Memory B cell (primary cell): ENCODE results near the gene CLNK.

Experiments used
- ATAC-seq: fragments of 150-1000 bp; cut with Tn5 transposase; 2 replicates; pipeline ENCODE4 v1.10.0; 2021; ENCODE audit warnings: low read depth, mild to moderate bottlenecking, moderate library complexity
- DNase-seq, 2 donors: peaks; one replicate each; pipeline ENCODE4 v3.0.0; 2022; ENCODE audit warnings: low spot score in 2 of 2
- H3K27ac Mint-ChIP-seq: one replicate; pipeline ENCODE4 v1.8.0; 2022; ENCODE audit warnings: mild to moderate bottlenecking, moderate library complexity, mixed read lengths
- H3K27me3 Mint-ChIP-seq: one replicate; pipeline ENCODE4 v1.8.0; 2022; ENCODE audit warnings: mixed read lengths
- H3K36me3 Mint-ChIP-seq: one replicate; pipeline ENCODE4 v1.8.0; 2022; ENCODE audit warnings: mild to moderate bottlenecking, mixed read lengths
- H3K4me1 Mint-ChIP-seq: one replicate; pipeline ENCODE4 v1.8.0; 2022; ENCODE audit warnings: mixed read lengths
- H3K4me3 Mint-ChIP-seq: one replicate; pipeline ENCODE4 v1.8.0; 2022; ENCODE audit warnings: mild to moderate bottlenecking, moderate library complexity, mixed read lengths
- H3K9me3 Mint-ChIP-seq: one replicate; pipeline ENCODE4 v1.8.0; 2022; ENCODE audit warnings: mixed read lengths

The CLNK gene

GRCh38 chr4:10684631-10685030 is at the start of gene CLNK:
Gene CLNK (minus strand): TSS chr4:10684768. CDS start chr4:10667869, 16,899 bp downstream.
- Mint-ChIP-seq H3K4me3 (peak within 1 kb of the TSS; percentile 86), H3K4me1 (peaks cover 36% of the 10 kb centered on the region), H3K36me3 (peaks cover 1% of the 10 kb centered on the region), H3K27me3 (no peaks in the 10 kb centered on the region), H3K9me3 (no peaks in the 10 kb centered on the region), H3K27ac (peak within 1 kb of the TSS; percentile 85)
- peak in 1 of 2 donors; percentile 11 for DNase-seq
- ATAC-seq = peak; percentile 84

- Mint-ChIP-seq H3K36me3 (peaks cover 5% of the 10 kb centered on the region), H3K27ac (no peak overlapping the region), H3K4me3 (no peak overlapping the region), H3K4me1 (peaks cover 37% of the 10 kb centered on the region), H3K27me3 (peaks cover 2% of the 10 kb centered on the region), H3K9me3 (peaks cover 1% of the 10 kb centered on the region)
- ATAC-seq (no peak), DNase-seq (no peak)
Observed at GRCh38 chr4:10733481-10734062, 49.0 kb upstream of the CLNK start.

GRCh38 chr4:10732914-10733415 is 48.4 kb upstream of the CLNK start:
- peaks cover 2% of the 10 kb centered on the region for H3K27me3 Mint-ChIP-seq
- peaks cover 5% of the 10 kb centered on the region for H3K36me3 Mint-ChIP-seq
- peaks cover 1% of the 10 kb centered on the region for H3K9me3 Mint-ChIP-seq
- no peak overlapping the region for H3K27ac Mint-ChIP-seq
- peaks cover 40% of the 10 kb centered on the region for H3K4me1 Mint-ChIP-seq
- no peak for DNase-seq
- no peak for ATAC-seq
- H3K4me3 Mint-ChIP-seq = peak overlapping the region; percentile 45

- H3K27ac Mint-ChIP-seq = peak overlapping the region; percentile 65
- H3K9me3 Mint-ChIP-seq = peaks cover 1% of the 10 kb centered on the region
- DNase-seq (no peak), ATAC-seq (no peak)
- peaks cover 45% of the 10 kb centered on the region for H3K4me1 Mint-ChIP-seq
- peaks cover 5% of the 10 kb centered on the region for H3K36me3 Mint-ChIP-seq
- peaks cover 2% of the 10 kb centered on the region for H3K27me3 Mint-ChIP-seq
- peak overlapping the region; percentile 47 for H3K4me3 Mint-ChIP-seq
Observed at GRCh38 chr4:10732235-10732913, 47.8 kb upstream of the CLNK start.

- Mint-ChIP-seq H3K36me3 (peaks cover 5% of the 10 kb centered on the region), H3K4me1 (peaks cover 52% of the 10 kb centered on the region), H3K9me3 (peaks cover 1% of the 10 kb centered on the region), H3K27ac (peak overlapping the region; percentile 62), H3K4me3 (peak overlapping the region; percentile 47), H3K27me3 (peaks cover 2% of the 10 kb centered on the region)
- no peak for DNase-seq
- ATAC-seq = no peak
Observed at GRCh38 chr4:10731690-10732089, 47.1 kb upstream of the CLNK start.

- Mint-ChIP-seq H3K9me3 (peaks cover 1% of the 10 kb centered on the region), H3K27me3 (peaks cover 2% of the 10 kb centered on the region), H3K27ac (peak overlapping the region; percentile 62), H3K4me1 (peaks cover 53% of the 10 kb centered on the region), H3K4me3 (peak overlapping the region; percentile 30), H3K36me3 (peaks cover 5% of the 10 kb centered on the region)
- no peak for ATAC-seq
- DNase-seq = no peak
Observed at GRCh38 chr4:10731162-10731561, 46.6 kb upstream of the CLNK start.

GRCh38 chr4:10730590-10730989 is 46.0 kb upstream of the CLNK start:
- Mint-ChIP-seq H3K4me1 (peaks cover 53% of the 10 kb centered on the region), H3K36me3 (peaks cover 5% of the 10 kb centered on the region), H3K4me3 (no peak overlapping the region), H3K27ac (no peak overlapping the region), H3K27me3 (peaks cover 2% of the 10 kb centered on the region), H3K9me3 (peaks cover 1% of the 10 kb centered on the region)
- DNase-seq (no peak), ATAC-seq (no peak)

- H3K27ac Mint-ChIP-seq = no peak overlapping the region
- H3K9me3 Mint-ChIP-seq = peaks cover 1% of the 10 kb centered on the region
- H3K36me3 Mint-ChIP-seq = peaks cover 5% of the 10 kb centered on the region
- no peak for DNase-seq
- H3K4me1 Mint-ChIP-seq = peaks cover 53% of the 10 kb centered on the region
- no peak for ATAC-seq
- H3K4me3 Mint-ChIP-seq = no peak overlapping the region
- peaks cover 2% of the 10 kb centered on the region for H3K27me3 Mint-ChIP-seq
Observed at GRCh38 chr4:10730019-10730418, 45.5 kb upstream of the CLNK start.

GRCh38 chr4:10729366-10729765 is 44.8 kb upstream of the CLNK start:
- ATAC-seq (no peak), DNase-seq (no peak)
- Mint-ChIP-seq H3K9me3 (peaks cover 1% of the 10 kb centered on the region), H3K4me3 (no peak overlapping the region), H3K27ac (no peak overlapping the region), H3K4me1 (peaks cover 58% of the 10 kb centered on the region), H3K36me3 (peaks cover 5% of the 10 kb centered on the region), H3K27me3 (peaks cover 2% of the 10 kb centered on the region)

GRCh38 chr4:10728016-10728415 is 43.4 kb upstream of the CLNK start:
- H3K27ac Mint-ChIP-seq = peak overlapping the region; percentile 39
- H3K4me1 Mint-ChIP-seq = peaks cover 61% of the 10 kb centered on the region
- peaks cover 2% of the 10 kb centered on the region for H3K27me3 Mint-ChIP-seq
- ATAC-seq (no peak), DNase-seq (no peak)
- peaks cover 5% of the 10 kb centered on the region for H3K36me3 Mint-ChIP-seq
- peaks cover 1% of the 10 kb centered on the region for H3K9me3 Mint-ChIP-seq
- no peak overlapping the region for H3K4me3 Mint-ChIP-seq

GRCh38 chr4:10727140-10727880 is 42.7 kb upstream of the CLNK start:
- Mint-ChIP-seq H3K27me3 (peaks cover 2% of the 10 kb centered on the region), H3K4me3 (no peak overlapping the region), H3K36me3 (peaks cover 5% of the 10 kb centered on the region), H3K4me1 (peaks cover 62% of the 10 kb centered on the region), H3K9me3 (peaks cover 3% of the 10 kb centered on the region), H3K27ac (peak overlapping the region; percentile 39)
- ATAC-seq (peak; percentile 26), DNase-seq (no peak)

GRCh38 chr4:10722957-10723356 is 38.4 kb upstream of the CLNK start:
- H3K36me3 Mint-ChIP-seq = no peaks in the 10 kb centered on the region
- H3K27ac Mint-ChIP-seq = peak overlapping the region; percentile 87
- peak; percentile 94 for ATAC-seq
- peaks cover 43% of the 10 kb centered on the region for H3K4me1 Mint-ChIP-seq
- peaks cover 4% of the 10 kb centered on the region for H3K9me3 Mint-ChIP-seq
- DNase-seq = peak in 1 of 2 donors; percentile 16
- H3K27me3 Mint-ChIP-seq = no peaks in the 10 kb centered on the region
- peak overlapping the region; percentile 16 for H3K4me3 Mint-ChIP-seq

- Mint-ChIP-seq H3K9me3 (peaks cover 6% of the 10 kb centered on the region), H3K4me1 (peaks cover 31% of the 10 kb centered on the region), H3K27ac (no peak overlapping the region), H3K36me3 (no peaks in the 10 kb centered on the region), H3K4me3 (no peak overlapping the region), H3K27me3 (no peaks in the 10 kb centered on the region)
- DNase-seq = no peak
- ATAC-seq = no peak
Observed at GRCh38 chr4:10721616-10722015, 37.0 kb upstream of the CLNK start.

GRCh38 chr4:10716163-10716562 is 31.6 kb upstream of the CLNK start:
- DNase-seq = no peak
- H3K4me1 Mint-ChIP-seq = peaks cover 2% of the 10 kb centered on the region
- no peaks in the 10 kb centered on the region for H3K36me3 Mint-ChIP-seq
- no peak for ATAC-seq
- H3K4me3 Mint-ChIP-seq = no peak overlapping the region
- H3K27ac Mint-ChIP-seq = no peak overlapping the region
- H3K9me3 Mint-ChIP-seq = peaks cover 5% of the 10 kb centered on the region
- no peaks in the 10 kb centered on the region for H3K27me3 Mint-ChIP-seq
